H1 (cell line): ENCODE measurements around the gene NT5C1A. TPM values are rescaled to one million over a fixed set of nuclear protein-coding genes. Genes with fewer than 3 reads are reported as not detected.

Source experiments
- CTCF ChIA-PET: fragments of 300-600 bp; sonication (Branson Sonifier 250); formaldehyde crosslinking; loops from one replicate; lab custom pipeline; 2021; ENCODE audit not compliant: partially characterized antibody; lab: Charles Lee
- POLR2A ChIA-PET: fragments of 300-600 bp; sonication (Branson Sonifier 250); formaldehyde crosslinking; loops from one replicate; lab custom pipeline; 2021; ENCODE audit warnings: inconsistent platforms; ENCODE audit not compliant: partially characterized antibody; lab: Charles Lee
- DNase-seq, 2 experiments: peaks; one replicate each; pipeline versions ENCODE4 v3.0.0 to v3.0.0-alpha.2; 2010 to 2022; ENCODE audit warnings: low spot score in 2 of 2, low read depth in 1 of 2, mixed read lengths in 1 of 2
- FAIRE-seq: peaks from 2 replicates; lab custom pipeline; 2011; peaks lifted over from hg19 to GRCh38; lab: Jason Lieb, UNC
- H2AFZ ChIP-seq: 2 replicates; pipeline ENCODE4 v1.8.1; 2012; ENCODE audit warnings: low read length, inconsistent platforms
- H2AK5ac ChIP-seq: 2 replicates; pipeline ENCODE4 v1.6.1; 2013; ENCODE audit warnings: low read depth, low read length
- H2BK120ac ChIP-seq: replicated peaks from 2 replicates; pipeline ENCODE3; 2013; ENCODE audit warnings: low read depth, low read length, inconsistent platforms
- H2BK12ac ChIP-seq: 2 replicates; pipeline ENCODE4 v1.6.1; 2013; ENCODE audit warnings: low read depth, low read length
- H2BK15ac ChIP-seq: 2 replicates; pipeline ENCODE4 v1.6.1; 2013; ENCODE audit warnings: low read length
- H2BK20ac ChIP-seq: 2 replicates; pipeline ENCODE4 v1.6.1; 2013; ENCODE audit warnings: low read length
- H2BK5ac ChIP-seq: 2 replicates; pipeline ENCODE4 v1.6.1; 2013; ENCODE audit warnings: low read depth, low read length
- H3K14ac ChIP-seq: 2 replicates; pipeline ENCODE4 v1.6.1; 2013; ENCODE audit warnings: inconsistent platforms; ENCODE audit not compliant: insufficient read length
- H3K18ac ChIP-seq: 2 replicates; pipeline ENCODE4 v1.6.1; 2013; ENCODE audit warnings: low read length; ENCODE audit errors: extremely low read depth
- H3K23ac ChIP-seq: 2 replicates; pipeline ENCODE4 v1.6.1; 2013; ENCODE audit warnings: inconsistent platforms; ENCODE audit not compliant: insufficient read length
- H3K23me2 ChIP-seq: 2 replicates; pipeline ENCODE4 v1.6.1; 2013; ENCODE audit warnings: low read depth, low read length
- H3K27ac ChIP-seq: 2 replicates; pipeline ENCODE4 v1.6.1; 2011; ENCODE audit warnings: low read depth, low read length, inconsistent platforms
- H3K27me3 ChIP-seq, 4 experiments: replicated peaks in 1 of 4; 1 replicate in 1 of 4; 2 replicates in 3 of 4; pipeline versions ENCODE4 v1.6.1 to v1.8.1; 2011 to 2013; ENCODE audit warnings: low read length in 3 of 4, mild to moderate bottlenecking in 3 of 4, inconsistent platforms in 2 of 4, mixed read lengths in 2 of 4, moderate library complexity in 1 of 4; ENCODE audit not compliant: control insufficient read depth in 3 of 4, insufficient read depth in 3 of 4; ENCODE audit errors: extremely low read depth in 1 of 4
- H3K36me3 ChIP-seq, 4 experiments: 2 replicates each; pipeline versions ENCODE4 v1.6.1 to v1.8.1; 2011 to 2013; ENCODE audit warnings: mild to moderate bottlenecking in 4 of 4, low read length in 3 of 4, moderate library complexity in 2 of 4, control low read depth in 1 of 4, inconsistent platforms in 1 of 4; ENCODE audit not compliant: insufficient read depth in 4 of 4, control insufficient read depth in 2 of 4
- H3K4ac ChIP-seq: replicated peaks from 2 replicates; pipeline ENCODE3; 2013; ENCODE audit warnings: low read length, low read depth, mixed read lengths, inconsistent platforms; ENCODE audit not compliant: insufficient read length
- H3K4me1 ChIP-seq, 4 experiments: replicated peaks in 1 of 4; 1 replicate in 1 of 4; 2 replicates in 3 of 4; pipeline versions ENCODE4 v1.6.1 to v1.8.1; 2011 to 2013; ENCODE audit warnings: low read length in 3 of 4, inconsistent platforms in 2 of 4, mixed read lengths in 1 of 4; ENCODE audit not compliant: insufficient read depth in 4 of 4, control insufficient read depth in 3 of 4
- H3K4me2 ChIP-seq, 2 experiments: 2 replicates each; pipeline versions ENCODE4 v1.6.1 to v1.8.1; 2011 to 2013; ENCODE audit warnings: low read depth in 2 of 2, low read length in 2 of 2, control low read depth in 1 of 2, inconsistent platforms in 1 of 2, mild to moderate bottlenecking in 1 of 2; ENCODE audit not compliant: insufficient read depth in 1 of 2
- H3K4me3 ChIP-seq, 4 experiments: fragments of 200-600, 300-600 bp in 1 of 4; sonication (generic), shearing (Covaris generic), sonication (Bioruptor Twin) in 1 of 4; 2 replicates each; pipeline versions ENCODE4 v1.5.1 to v1.8.1; 2011 to 2016; ENCODE audit warnings: low read length in 4 of 4, low read depth in 3 of 4, control low read depth in 2 of 4, inconsistent platforms in 2 of 4, mild to moderate bottlenecking in 2 of 4, mixed read lengths in 1 of 4, moderate library complexity in 1 of 4; ENCODE audit not compliant: insufficient read depth in 2 of 4; ENCODE audit errors: extremely low read depth in 1 of 4
- H3K56ac ChIP-seq: replicated peaks from 2 replicates; pipeline ENCODE3; 2013; ENCODE audit warnings: low read depth, mild to moderate bottlenecking, mixed read lengths, low read length, inconsistent platforms; ENCODE audit not compliant: insufficient read length
- H3K79me1 ChIP-seq: 2 replicates; pipeline ENCODE4 v1.6.1; 2013; ENCODE audit warnings: low read depth, low read length, control low read depth
- H3K79me2 ChIP-seq, 2 experiments: 2 replicates each; pipeline versions ENCODE4 v1.6.1 to v1.8.1; 2012 to 2013; ENCODE audit warnings: low read length in 2 of 2, mild to moderate bottlenecking in 2 of 2, inconsistent platforms in 1 of 2; ENCODE audit not compliant: insufficient read depth in 2 of 2, control insufficient read depth in 1 of 2
- H3K9ac ChIP-seq, 4 experiments: replicated peaks in 1 of 4; 1 replicate in 1 of 4; 2 replicates in 3 of 4; pipeline versions ENCODE4 v1.6.1 to v1.8.1; 2011 to 2013; ENCODE audit warnings: low read depth in 3 of 4, low read length in 3 of 4, control low read depth in 2 of 4, mild to moderate bottlenecking in 2 of 4, moderate library complexity in 2 of 4, inconsistent platforms in 1 of 4; ENCODE audit errors: extremely low read depth in 1 of 4
- H3K9me3 ChIP-seq, 2 experiments: 2 replicates each; pipeline versions ENCODE4 v1.6.1 to v1.8.1; 2012 to 2013; ENCODE audit warnings: mild to moderate bottlenecking in 2 of 2, moderate library complexity in 2 of 2, control low read depth in 1 of 2, inconsistent platforms in 1 of 2, low read depth in 1 of 2, low read length in 1 of 2, mixed read lengths in 1 of 2; ENCODE audit not compliant: insufficient read depth in 2 of 2
- H4K20me1 ChIP-seq, 2 experiments: replicated peaks in 1 of 2; 2 replicates each; pipeline versions ENCODE3 to v1.8.1; 2011 to 2013; ENCODE audit warnings: inconsistent platforms in 2 of 2, low read length in 2 of 2, mild to moderate bottlenecking in 1 of 2; ENCODE audit not compliant: insufficient read depth in 2 of 2, control insufficient read depth in 1 of 2
- H4K5ac ChIP-seq: 2 replicates; pipeline ENCODE4 v1.6.1; 2013; ENCODE audit warnings: low read length, low read depth, mixed read lengths, inconsistent platforms; ENCODE audit not compliant: insufficient read length
- H4K8ac ChIP-seq: 2 replicates; pipeline ENCODE4 v1.8.0; 2013; ENCODE audit warnings: mild to moderate bottlenecking, moderate library complexity, low read length, inconsistent platforms; ENCODE audit not compliant: insufficient read depth; ENCODE audit errors: extremely low read depth
- H4K91ac ChIP-seq: replicated peaks from 2 replicates; pipeline ENCODE3; 2013; ENCODE audit warnings: low read length, mixed read lengths, inconsistent platforms; ENCODE audit not compliant: insufficient read length
- ASH2L ChIP-seq: fragments of 200-600, 300-600 bp; sonication (generic); IDR thresholded peaks from one replicate; pipeline ENCODE4 v1.7.1; 2017; ENCODE audit warnings: low read length
- CTBP2 ChIP-seq: IDR thresholded peaks from 2 replicates; pipeline ENCODE4 v1.7.0; 2011; ENCODE audit warnings: borderline replicate concordance, mild to moderate bottlenecking, moderate library complexity, mixed read lengths, low read length; ENCODE audit not compliant: insufficient read depth, insufficient read length
- CTCF ChIP-seq, 3 experiments: IDR thresholded peaks; 1 replicate in 2 of 3; 2 replicates in 1 of 3; pipeline versions ENCODE4 v1.5.1 to v1.6.1; 2011; ENCODE audit warnings: low read length in 3 of 3, mild to moderate bottlenecking in 3 of 3, inconsistent platforms in 2 of 3, low read depth in 1 of 3, moderate library complexity in 1 of 3; ENCODE audit not compliant: insufficient read depth in 1 of 3; ENCODE audit errors: control extremely low read depth in 1 of 3
- GABPA ChIP-seq: IDR thresholded peaks from 2 replicates; pipeline ENCODE4 v1.6.1; 2011; ENCODE audit warnings: mild to moderate bottlenecking, low read length, moderate library complexity, borderline replicate concordance; ENCODE audit not compliant: insufficient read depth
- KDM4A ChIP-seq: IDR thresholded peaks from one replicate; pipeline ENCODE4 v1.7.1; 2012; ENCODE audit warnings: low read depth, mild to moderate bottlenecking, moderate library complexity, low read length, inconsistent platforms; ENCODE audit not compliant: severe bottlenecking
- MAFK ChIP-seq: IDR thresholded peaks from 2 replicates; pipeline ENCODE4 v1.6.1; 2012; ENCODE audit warnings: low read depth, mild to moderate bottlenecking, improper control_type of control experiment, low read length
- NRF1 ChIP-seq: IDR thresholded peaks from 2 replicates; pipeline ENCODE4 v1.6.1; 2011; ENCODE audit warnings: mild to moderate bottlenecking, low read depth, low read length, improper control_type of control experiment
- POLR2A ChIP-seq, 2 experiments: IDR thresholded peaks; 1 replicate in 1 of 2; 2 replicates in 1 of 2; pipeline ENCODE4 v1.6.1; 2011; ENCODE audit warnings: low read depth in 2 of 2, low read length in 2 of 2, mild to moderate bottlenecking in 2 of 2; ENCODE audit errors: control extremely low read depth in 1 of 2
- POLR2AphosphoS5 ChIP-seq: IDR thresholded peaks from 2 replicates; pipeline ENCODE4 v1.6.1; 2011; ENCODE audit warnings: low read depth, low read length
- RNF2 ChIP-seq: fragments of 200-900, 300-1000 bp; sonication (generic); IDR thresholded peaks from 2 replicates; pipeline ENCODE4 v1.7.1; 2016; ENCODE audit warnings: borderline replicate concordance, low read depth, mild to moderate bottlenecking, antibody characterized with exemption, low read length; ENCODE audit not compliant: poor library complexity, severe bottlenecking; ENCODE audit errors: missing control alignments
- SIRT6 ChIP-seq: IDR thresholded peaks from one replicate; pipeline ENCODE4 v1.7.1; 2012; ENCODE audit warnings: low read length, inconsistent platforms
- YY1 ChIP-seq: IDR thresholded peaks from 2 replicates; pipeline ENCODE4 v1.6.1; 2011; ENCODE audit warnings: low read depth, mild to moderate bottlenecking, low read length
- WGBS, 2 experiments: shearing (Covaris generic) in 1 of 2; methylation state at CpG; one replicate each; pipeline versions ENCODE4 v1.1.6 to v1.1.7; 2013 to 2015; ENCODE audit warnings: low lambda C conversion rate in 2 of 2, mixed read lengths in 2 of 2, inconsistent platforms in 1 of 2, low coverage in 1 of 2, missing lambda C conversion rate in 1 of 2; ENCODE audit not compliant: insufficient replicate concordance in 2 of 2, insufficient coverage in 1 of 2, insufficient read length in 1 of 2; ENCODE audit errors: extremely low coverage in 1 of 2, missing lambda C conversion rate in 1 of 2; 5-methylcytosine and 5-hydroxymethylcytosine counted together
- polyA plus RNA-seq, 7 experiments: library from polyadenylated mRNA; depleted of rRNA in 3 of 7; stranded (reverse) in 5 of 7; unstranded in 2 of 7; fragments of >200 nt in 5 of 7; fragments of 200-250 nt in 2 of 7; gene quantifications; 1 replicate in 5 of 7; 2 replicates in 1 of 7; 4 replicates in 1 of 7; pipeline versions ENCODE4 v1.2.1 to v1.2.3, GENCODE V29; 2011 to 2013; ENCODE audit warnings: missing spikeins in 2 of 7, mixed read lengths in 2 of 7
- total RNA-seq: library from RNA; stranded (reverse); fragmentation: NEBNext Ultra II Directional; extraction: Animal tissue kit (Norgen Biotek cat#: 25700); gene quantifications from 2 replicates; pipeline ENCODE4 v1.2.1, GENCODE V29; 2021

NT5C1A gene
- total and polyA plus RNA-seq, 2 of the 8 experiments (the other 6 are each of a cell fraction or from before 2014, with no cell fraction given) = not detected

GRCh38 chr1:39650431-39650830, 21.5 kb downstream of the NT5C1A start:
- Histone ChIP-seq H3K23ac (no peak overlapping the region), H2AK5ac (no peak overlapping the region), H2BK15ac (no peak overlapping the region), H3K27ac (no peak overlapping the region), H3K4me1 (peaks cover 0 to 6% (median 5%) of the 10 kb centered on the region in 4 experiments; a peak in 6 of 7 replicates), H3K79me2 (no peaks in the 10 kb centered on the region), H3K23me2 (no peaks in the 10 kb centered on the region), H4K20me1 (no peaks in the 10 kb centered on the region), H3K79me1 (no peaks in the 10 kb centered on the region), H3K14ac (no peak overlapping the region), H3K9me3 (no peaks in the 10 kb centered on the region), H4K5ac (no peak overlapping the region), H3K4me2 (no peak overlapping the region), H3K4ac (no peak overlapping the region), H2BK5ac (no peak overlapping the region), H3K27me3 (peaks cover 0 to 3% (median 0%) of the 10 kb centered on the region in 4 experiments; a peak in 2 of 7 replicates), H2BK120ac (no peak overlapping the region), H2BK12ac (no peak overlapping the region), H2BK20ac (no peak overlapping the region), H4K91ac (no peak overlapping the region), H3K18ac (no peak overlapping the region), H3K9ac (no peak overlapping the region), H2AFZ (no peak overlapping the region), H3K4me3 (no peak overlapping the region), H3K36me3 (no peaks in the 10 kb centered on the region), H4K8ac (no peak overlapping the region), H3K56ac (no peak overlapping the region)
- ChIA-PET CTCF (interaction anchor here (1.2 to 17.8 kb wide), 4 partner anchors 8 to 45 kb away, joined by 3 to 469 read pairs (median 178); partner anchors contain the start of gene HEYL), POLR2A (no interaction called here)
- WGBS, 2 experiments = 95% methylated on average over 1 of the region's 1 CpG; no CpG with 5 or more reads in 1 of the 2 experiments
- FAIRE-seq = no peak
- DNase-seq = no peak
- no peak for TF ChIP-seq POLR2AphosphoS5
- TF ChIP-seq POLR2A (IDR thresholded peaks at IDR 0.05; ENCODE audit: control extremely low read depth in 1 of 2, low read depth in 2 of 2, low read length in 2 of 2) = no peak
- no peak for TF ChIP-seq ASH2L
- TF ChIP-seq CTBP2 = no peak
- no peak for TF ChIP-seq SIRT6
- no peak for TF ChIP-seq YY1
- TF ChIP-seq NRF1 = no peak
- TF ChIP-seq MAFK = no peak
- TF ChIP-seq KDM4A = no peak
- no peak for TF ChIP-seq GABPA
- TF ChIP-seq CTCF (IDR thresholded peaks at IDR 0.05; ENCODE audit: control extremely low read depth in 1 of 3, insufficient read depth in 1 of 3, low read depth in 1 of 3, low read length in 3 of 3) = no peak
- TF ChIP-seq RNF2 = no peak
